Fibroblast of lung (primary cell): ENCODE results near the gene ADI1.

Experiments used
- EZH2 ChIP-seq: IDR thresholded peaks from 2 replicates; pipeline ENCODE4 v1.5.1; 2012; ENCODE audit warnings: low read length, control low read depth, mild to moderate bottlenecking; ENCODE audit errors: missing control alignments
- TF ChIP-seq, protein P1 (sequence below), 2 donors: IDR thresholded peaks in 1 of 2; conservative IDR thresholded peaks in 1 of 2; 1 replicate in 1 of 2; 2 replicates in 1 of 2; pipeline ENCODE4 v1.5.1; 2011 to 2012; ENCODE audit warnings: low read length in 2 of 2, control low read depth in 1 of 2, inconsistent platforms in 1 of 2, low read depth in 1 of 2, mild to moderate bottlenecking in 1 of 2

DNA sequence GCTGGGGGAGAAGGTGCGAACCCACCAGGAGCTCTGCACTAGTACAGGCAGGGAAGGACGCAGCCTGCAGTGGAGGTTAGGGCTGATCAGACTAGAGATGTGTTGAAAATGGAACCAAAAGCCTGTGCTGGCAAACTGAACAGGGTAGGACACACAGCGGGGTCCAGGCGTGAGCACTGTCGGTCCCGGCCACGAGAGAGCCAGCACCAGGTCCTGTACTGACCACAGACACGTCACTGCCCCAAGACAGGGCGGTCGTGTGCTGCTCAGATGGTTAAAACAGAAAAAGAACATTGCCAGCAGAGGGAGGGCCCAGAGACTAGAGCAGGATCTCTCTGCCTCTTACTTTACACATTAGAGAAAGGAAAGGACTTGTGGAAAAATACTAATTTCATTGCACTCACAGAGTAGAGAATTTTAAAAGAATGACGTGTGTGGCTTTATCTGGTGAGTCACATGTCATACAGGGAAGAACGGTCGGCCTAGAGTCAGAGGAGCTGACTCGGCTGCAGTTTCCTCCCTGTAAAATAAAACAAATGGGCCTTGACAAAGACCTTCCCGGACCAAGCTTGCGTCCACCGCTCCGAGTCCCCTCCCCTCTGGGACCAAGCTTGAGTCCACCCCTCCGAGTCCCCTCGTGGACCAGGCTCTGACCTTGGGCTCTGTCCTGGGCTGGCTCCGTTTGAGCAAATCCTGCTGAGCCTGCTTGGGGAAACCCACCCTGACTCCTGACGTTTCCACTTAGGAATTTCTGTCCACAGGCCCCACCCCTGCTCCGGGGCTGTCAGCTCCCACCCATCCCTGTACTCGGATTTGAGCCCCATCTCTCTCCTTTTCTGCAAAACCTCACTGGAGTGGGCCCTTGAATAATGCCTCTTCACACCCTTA, 16.7 kb upstream of the ADI1 start:
- TF ChIP-seq, protein P1, sequence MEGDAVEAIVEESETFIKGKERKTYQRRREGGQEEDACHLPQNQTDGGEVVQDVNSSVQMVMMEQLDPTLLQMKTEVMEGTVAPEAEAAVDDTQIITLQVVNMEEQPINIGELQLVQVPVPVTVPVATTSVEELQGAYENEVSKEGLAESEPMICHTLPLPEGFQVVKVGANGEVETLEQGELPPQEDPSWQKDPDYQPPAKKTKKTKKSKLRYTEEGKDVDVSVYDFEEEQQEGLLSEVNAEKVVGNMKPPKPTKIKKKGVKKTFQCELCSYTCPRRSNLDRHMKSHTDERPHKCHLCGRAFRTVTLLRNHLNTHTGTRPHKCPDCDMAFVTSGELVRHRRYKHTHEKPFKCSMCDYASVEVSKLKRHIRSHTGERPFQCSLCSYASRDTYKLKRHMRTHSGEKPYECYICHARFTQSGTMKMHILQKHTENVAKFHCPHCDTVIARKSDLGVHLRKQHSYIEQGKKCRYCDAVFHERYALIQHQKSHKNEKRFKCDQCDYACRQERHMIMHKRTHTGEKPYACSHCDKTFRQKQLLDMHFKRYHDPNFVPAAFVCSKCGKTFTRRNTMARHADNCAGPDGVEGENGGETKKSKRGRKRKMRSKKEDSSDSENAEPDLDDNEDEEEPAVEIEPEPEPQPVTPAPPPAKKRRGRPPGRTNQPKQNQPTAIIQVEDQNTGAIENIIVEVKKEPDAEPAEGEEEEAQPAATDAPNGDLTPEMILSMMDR (conservative IDR thresholded peaks at IDR 0.05 in 1 of 2, IDR thresholded peaks at IDR 0.05 in 1 of 2; ENCODE audit: low read depth in 1 of 2, low read length in 2 of 2): peak; percentile 34 to 35
- no peak for TF ChIP-seq EZH2
